IMR-90 (cell line): ENCODE results near the gene TEK.

ENCODE experiments used
- POLR2A ChIP-seq: IDR thresholded peaks from 2 replicates; pipeline ENCODE4 v1.6.1; 2012; ENCODE audit warnings: mild to moderate bottlenecking, low read depth, low read length
- RAD21 ChIP-seq: IDR thresholded peaks from 2 replicates; pipeline ENCODE4 v1.6.1; 2012; ENCODE audit warnings: low read length, improper control_type of control experiment

DNA sequence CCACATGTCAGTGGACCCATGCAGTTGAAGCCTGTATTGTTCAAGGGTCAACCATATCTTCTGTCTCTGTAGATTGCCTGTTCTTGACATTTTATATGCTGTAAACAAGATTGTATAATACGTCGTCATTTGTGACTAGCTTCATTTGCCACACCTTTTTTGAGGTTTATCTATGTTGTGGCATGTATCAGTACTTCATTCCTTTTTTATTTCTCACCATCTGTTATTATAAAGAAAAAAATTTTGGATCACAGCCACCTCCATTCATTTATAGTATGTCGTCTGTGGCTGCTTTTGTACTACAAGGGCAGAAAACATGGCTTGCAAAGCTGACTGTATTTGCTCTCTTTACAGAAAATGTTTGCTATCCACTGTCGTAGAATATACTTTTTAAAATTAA lies 72.4 kb downstream of the TEK start:
- no peak for TF ChIP-seq RAD21
- TF ChIP-seq POLR2A = no peak
